Neural cell (in vitro differentiated cells): ENCODE data around the gene C10orf88. TPM values are rescaled to one million over a fixed set of nuclear protein-coding genes. Genes with fewer than 3 reads are reported as not detected.

Experiments
- H2AFZ ChIP-seq: fragments of 200-600, 300-800 bp; sonication (generic), shearing (Covaris generic); 2 replicates; pipeline ENCODE4 v1.6.0; 2014; ENCODE audit warnings: low read depth, mild to moderate bottlenecking, antibody characterized with exemption, low read length, moderate library complexity
- H3F3A ChIP-seq: fragments of 200-600 bp; shearing (Covaris generic); 2 replicates; pipeline ENCODE4 v1.6.1; 2016; ENCODE audit warnings: mild to moderate bottlenecking, moderate library complexity, mixed read lengths, antibody characterized with exemption, low read length; ENCODE audit not compliant: insufficient read depth, poor library complexity, severe bottlenecking
- H3K27ac ChIP-seq: fragments of 200-600, 300-800 bp; sonication (generic), shearing (Covaris generic); 2 replicates; pipeline ENCODE4 v1.5.1; 2014; ENCODE audit warnings: mild to moderate bottlenecking, low read length, moderate library complexity
- H3K27me3 ChIP-seq: fragments of 300-800, 200-600 bp; sonication (generic), shearing (Covaris generic); 2 replicates; pipeline ENCODE4 v1.6.0; 2014; ENCODE audit warnings: mild to moderate bottlenecking, low read depth, low read length, moderate library complexity; ENCODE audit not compliant: insufficient read depth
- H3K36me3 ChIP-seq: fragments of 300-800, 200-600 bp; sonication (generic), shearing (Covaris generic); 2 replicates; pipeline ENCODE4 v1.5.1; 2014; ENCODE audit warnings: mild to moderate bottlenecking, antibody characterized with exemption, low read length, moderate library complexity; ENCODE audit not compliant: insufficient read depth
- H3K4me2 ChIP-seq: fragments of 300-800, 200-600 bp; sonication (generic), shearing (Covaris generic); 2 replicates; pipeline ENCODE4 v1.6.0; 2014; ENCODE audit warnings: mild to moderate bottlenecking, low read length
- H3K4me3 ChIP-seq: fragments of 300-800, 200-600 bp; sonication (generic), shearing (Covaris generic); 2 replicates; pipeline ENCODE4 v1.5.1; 2014; ENCODE audit warnings: mild to moderate bottlenecking, low read length, moderate library complexity
- H3K79me2 ChIP-seq: fragments of 200-600 bp; shearing (Covaris generic); replicated peaks from 2 replicates; pipeline ENCODE4 v1.6.0; 2014; ENCODE audit warnings: mild to moderate bottlenecking, low read length, moderate library complexity; ENCODE audit not compliant: insufficient read depth
- H3K9ac ChIP-seq: fragments of 300-800, 200-600 bp; sonication (generic), shearing (Covaris generic); 2 replicates; pipeline ENCODE4 v1.6.1; 2016; ENCODE audit warnings: mild to moderate bottlenecking, low read length, mixed read lengths
- H3K9me2 ChIP-seq: fragments of 200-600 bp; shearing (Covaris generic); 2 replicates; pipeline ENCODE4 v1.6.1; 2016; ENCODE audit warnings: mild to moderate bottlenecking, low read length, mixed read lengths; ENCODE audit not compliant: insufficient read depth
- H3K9me3 ChIP-seq: fragments of 200-600, 300-800 bp; sonication (generic), shearing (Covaris generic); 2 replicates; pipeline ENCODE4 v1.6.1; 2016; ENCODE audit warnings: mild to moderate bottlenecking, mixed run types, low read length, moderate library complexity, mixed read lengths
- H4K20me1 ChIP-seq: fragments of 200-600 bp; shearing (Covaris generic); 2 replicates; pipeline ENCODE4 v1.6.1; 2016; ENCODE audit warnings: mild to moderate bottlenecking, mixed run types; ENCODE audit not compliant: insufficient read depth
- CTCF ChIP-seq: fragments of 450-650 bp; IDR thresholded peaks from 2 replicates; pipeline ENCODE4 v1.5.1; 2014; ENCODE audit warnings: antibody characterized with exemption, mild to moderate bottlenecking, moderate library complexity; ENCODE audit not compliant: poor library complexity, severe bottlenecking
- EP300 ChIP-seq: fragments of 450-650 bp; conservative IDR thresholded peaks from 2 replicates; pipeline ENCODE4 v1.6.1; 2014; ENCODE audit warnings: antibody characterized with exemption, mild to moderate bottlenecking, moderate library complexity; ENCODE audit not compliant: poor library complexity, severe bottlenecking
- EZH2 ChIP-seq: fragments of 200-600, 300-800 bp; shearing (Covaris generic), sonication (generic); IDR thresholded peaks from 2 replicates; pipeline ENCODE4 v1.6.1; 2014; ENCODE audit warnings: antibody characterized with exemption, low read length, borderline replicate concordance, mild to moderate bottlenecking; ENCODE audit not compliant: insufficient read depth, poor library complexity, severe bottlenecking
- MXI1 ChIP-seq: fragments of 450-650 bp; conservative IDR thresholded peaks from 2 replicates; pipeline ENCODE4 v1.6.1; 2014; ENCODE audit warnings: antibody characterized with exemption, mild to moderate bottlenecking; ENCODE audit not compliant: poor library complexity, severe bottlenecking
- POLR2AphosphoS5 ChIP-seq: IDR thresholded peaks from 2 replicates; pipeline ENCODE4 v1.6.1; 2012
- RAD21 ChIP-seq: fragments of 450-650 bp; conservative IDR thresholded peaks from 2 replicates; pipeline ENCODE4 v1.6.1; 2014; ENCODE audit warnings: antibody characterized with exemption, mild to moderate bottlenecking, moderate library complexity
- REST ChIP-seq: IDR thresholded peaks from 2 replicates; pipeline ENCODE4 v1.6.1; 2012; ENCODE audit warnings: borderline replicate concordance
- SMC3 ChIP-seq: fragments of 450-650 bp; conservative IDR thresholded peaks from 2 replicates; pipeline ENCODE4 v1.6.1; 2014; ENCODE audit warnings: antibody characterized with exemption, mild to moderate bottlenecking, moderate library complexity; ENCODE audit not compliant: poor library complexity
- TAF1 ChIP-seq: IDR thresholded peaks from 2 replicates; pipeline ENCODE4 v1.6.1; 2012; ENCODE audit warnings: low read depth
- polyA minus RNA-seq: library from RNA; depleted of rRNA, polyadenylated mRNA; stranded (reverse); fragments of >200 nt; gene quantifications from 2 replicates; pipeline ENCODE4 v1.2.3, GENCODE V29; 2014
- polyA plus RNA-seq: library from polyadenylated mRNA; depleted of rRNA; stranded (reverse); fragments of >200 nt; gene quantifications from 2 replicates; pipeline ENCODE4 v1.2.3, GENCODE V29; 2014

Gene C10orf88
- polyA plus RNA-seq (23.7 and 25.8 TPM in 2 replicates), polyA minus RNA-seq (32.5 and 32.6 TPM in 2 replicates)

GRCh38 chr10:122953902-122954730, at the start of gene C10orf88:
Gene C10orf88 (minus strand): TSS chr10:122954227. CDS start chr10:122954178, 49 bp downstream.
- Histone ChIP-seq H3K9ac (peak within 1 kb of the TSS; percentile 85), H3K79me2 (peaks cover 4% of the 10 kb centered on the region), H3K4me2 (peak within 1 kb of the TSS; percentile 69), H3F3A (no peaks in the 10 kb centered on the region), H3K4me3 (peak within 1 kb of the TSS; percentile 85), H3K9me3 (peaks cover 6% of the 10 kb centered on the region), H3K27me3 (no peaks in the 10 kb centered on the region), H3K9me2 (no peaks in the 10 kb centered on the region), H3K27ac (peak within 1 kb of the TSS; percentile 80), H3K36me3 (no peaks in the 10 kb centered on the region), H4K20me1 (no peaks in the 10 kb centered on the region), H2AFZ (peak within 1 kb of the TSS; percentile 86)
- TF ChIP-seq REST (peak; percentile 48), POLR2AphosphoS5 (peak; percentile 89), RAD21 (peak; percentile 65), EP300 (peak; percentile 37), CTCF (peak; percentile 35), MXI1 (peak; percentile 94), EZH2 (no peak), TAF1 (peak; percentile 87), SMC3 (peak; percentile 68)

- Histone ChIP-seq H3K4me3 (no peak overlapping the region), H4K20me1 (no peaks in the 10 kb centered on the region), H3K9me2 (no peaks in the 10 kb centered on the region), H3K9ac (no peak overlapping the region), H3K27ac (no peak overlapping the region), H3K27me3 (no peaks in the 10 kb centered on the region), H3K36me3 (no peaks in the 10 kb centered on the region), H3K79me2 (peaks cover 24% of the 10 kb centered on the region), H2AFZ (no peak overlapping the region), H3K9me3 (no peaks in the 10 kb centered on the region), H3K4me2 (no peak overlapping the region), H3F3A (no peaks in the 10 kb centered on the region)
- TF ChIP-seq REST (no peak), RAD21 (no peak), TAF1 (no peak), CTCF (no peak), EP300 (no peak), EZH2 (no peak), SMC3 (no peak), POLR2AphosphoS5 (no peak), MXI1 (no peak)
Measured at GRCh38 chr10:123001370-123001769, 47.3 kb upstream of the C10orf88 start.
